ENCODE results near the gene RAB11FIP3. TPM values are rescaled to one million over a fixed set of nuclear protein-coding genes. Genes with fewer than 3 reads are reported as not detected.

RAB11FIP3 gene
- total RNA-seq, 1 donor from 2014 or later, result 81.5 TPM

DNA sequence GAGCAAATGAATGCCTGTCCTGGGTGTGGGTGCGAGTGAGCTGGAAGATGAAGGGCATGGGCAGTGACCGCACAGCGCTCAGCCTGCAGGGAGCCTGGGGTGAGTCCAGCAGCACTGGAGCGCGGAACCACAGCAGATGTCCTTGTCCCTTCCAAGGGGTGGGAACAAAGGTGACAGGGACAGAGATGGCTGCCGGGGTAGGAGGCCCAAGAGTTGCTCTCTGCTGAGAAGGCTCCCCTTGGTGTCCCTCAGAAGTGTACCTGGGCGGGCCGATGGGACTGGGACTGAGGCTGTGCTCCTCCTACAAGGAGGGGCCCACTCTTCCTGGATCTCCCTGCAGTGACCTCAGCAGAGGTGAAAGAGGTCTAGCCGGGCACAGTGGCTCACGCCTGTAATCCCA lies 36.1 kb upstream of the RAB11FIP3 start:
- Mint-ChIP-seq H3K9me3 (ENCODE audit: unreplicated experiment) (no peaks in the 10 kb centered on the region), H3K36me3 (ENCODE audit: low read depth, unreplicated experiment) (no peaks in the 10 kb centered on the region), H3K27ac (ENCODE audit: unreplicated experiment) (no peak overlapping the region), H3K4me3 (ENCODE audit: unreplicated experiment) (no peak overlapping the region), H3K27me3 (ENCODE audit: unreplicated experiment) (peaks cover 5% of the 10 kb centered on the region), H3K4me1 (ENCODE audit: unreplicated experiment) (peaks cover 12% of the 10 kb centered on the region)
- no peak for DNase-seq (ENCODE audit: low spot score)
- TF ChIP-seq, protein P1, sequence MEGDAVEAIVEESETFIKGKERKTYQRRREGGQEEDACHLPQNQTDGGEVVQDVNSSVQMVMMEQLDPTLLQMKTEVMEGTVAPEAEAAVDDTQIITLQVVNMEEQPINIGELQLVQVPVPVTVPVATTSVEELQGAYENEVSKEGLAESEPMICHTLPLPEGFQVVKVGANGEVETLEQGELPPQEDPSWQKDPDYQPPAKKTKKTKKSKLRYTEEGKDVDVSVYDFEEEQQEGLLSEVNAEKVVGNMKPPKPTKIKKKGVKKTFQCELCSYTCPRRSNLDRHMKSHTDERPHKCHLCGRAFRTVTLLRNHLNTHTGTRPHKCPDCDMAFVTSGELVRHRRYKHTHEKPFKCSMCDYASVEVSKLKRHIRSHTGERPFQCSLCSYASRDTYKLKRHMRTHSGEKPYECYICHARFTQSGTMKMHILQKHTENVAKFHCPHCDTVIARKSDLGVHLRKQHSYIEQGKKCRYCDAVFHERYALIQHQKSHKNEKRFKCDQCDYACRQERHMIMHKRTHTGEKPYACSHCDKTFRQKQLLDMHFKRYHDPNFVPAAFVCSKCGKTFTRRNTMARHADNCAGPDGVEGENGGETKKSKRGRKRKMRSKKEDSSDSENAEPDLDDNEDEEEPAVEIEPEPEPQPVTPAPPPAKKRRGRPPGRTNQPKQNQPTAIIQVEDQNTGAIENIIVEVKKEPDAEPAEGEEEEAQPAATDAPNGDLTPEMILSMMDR (IDR thresholded peaks at IDR 0.05; ENCODE audit: unreplicated experiment), result no peak

- peak; percentile 79 for DNase-seq (ENCODE audit: low spot score)
- TF ChIP-seq, protein P1 (IDR thresholded peaks at IDR 0.05; ENCODE audit: unreplicated experiment), result peak; percentile 88
- H3K4me1 Mint-ChIP-seq (ENCODE audit: unreplicated experiment), result peaks cover 16% of the 10 kb centered on the region
- no peaks in the 10 kb centered on the region for H3K9me3 Mint-ChIP-seq (ENCODE audit: unreplicated experiment)
- peaks cover 11% of the 10 kb centered on the region for H3K27me3 Mint-ChIP-seq (ENCODE audit: unreplicated experiment)
- no peak overlapping the region for H3K27ac Mint-ChIP-seq (ENCODE audit: unreplicated experiment)
- no peak overlapping the region for H3K4me3 Mint-ChIP-seq (ENCODE audit: unreplicated experiment)
- H3K36me3 Mint-ChIP-seq (ENCODE audit: low read depth, unreplicated experiment), result no peaks in the 10 kb centered on the region
Measured at GRCh38 chr16:391885-392335, 33.5 kb upstream of the RAB11FIP3 start.

DNA sequence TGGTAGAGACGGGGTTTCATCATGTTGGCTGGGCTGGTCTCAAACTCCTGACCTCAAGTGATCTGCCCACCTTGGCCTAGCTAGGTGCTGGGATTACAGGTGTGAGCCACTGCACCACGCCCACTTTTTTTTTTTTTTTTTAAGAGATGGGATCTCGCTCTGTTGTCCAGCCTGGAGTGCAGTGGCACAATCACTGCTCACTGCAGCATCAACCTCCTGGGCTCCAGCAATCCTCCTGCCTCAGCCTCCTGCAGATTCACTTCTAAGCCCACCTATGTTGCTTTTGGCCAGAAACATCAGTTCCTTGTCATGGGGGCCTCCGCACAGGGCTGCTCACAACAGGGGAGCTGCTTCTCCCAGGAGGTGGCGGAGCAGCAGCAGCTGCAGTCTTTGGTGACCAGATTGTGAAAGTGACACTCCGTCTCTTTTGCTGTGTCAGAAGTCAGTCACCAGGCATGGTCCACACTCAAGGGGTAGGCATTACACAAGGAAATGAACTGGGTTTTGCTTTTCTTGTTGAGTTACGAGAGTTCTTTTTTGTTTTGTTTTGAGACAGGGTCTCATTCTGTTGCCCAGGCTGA lies 32.9 kb upstream of the RAB11FIP3 start:
- TF ChIP-seq, protein P1 (IDR thresholded peaks at IDR 0.05; ENCODE audit: unreplicated experiment), result no peak
- no peak for DNase-seq (ENCODE audit: low spot score)
- H3K4me3 Mint-ChIP-seq (ENCODE audit: unreplicated experiment), result no peak overlapping the region
- H3K27ac Mint-ChIP-seq (ENCODE audit: unreplicated experiment), result no peak overlapping the region
- no peaks in the 10 kb centered on the region for H3K36me3 Mint-ChIP-seq (ENCODE audit: low read depth, unreplicated experiment)
- H3K9me3 Mint-ChIP-seq (ENCODE audit: unreplicated experiment), result no peaks in the 10 kb centered on the region
- peaks cover 16% of the 10 kb centered on the region for H3K4me1 Mint-ChIP-seq (ENCODE audit: unreplicated experiment)
- peaks cover 11% of the 10 kb centered on the region for H3K27me3 Mint-ChIP-seq (ENCODE audit: unreplicated experiment)

- Mint-ChIP-seq H3K4me1 (ENCODE audit: unreplicated experiment) (peaks cover 10% of the 10 kb centered on the region), H3K27me3 (ENCODE audit: unreplicated experiment) (peaks cover 11% of the 10 kb centered on the region), H3K36me3 (ENCODE audit: low read depth, unreplicated experiment) (peaks cover 4% of the 10 kb centered on the region), H3K4me3 (ENCODE audit: unreplicated experiment) (peak overlapping the region; percentile 95), H3K9me3 (ENCODE audit: unreplicated experiment) (no peaks in the 10 kb centered on the region), H3K27ac (ENCODE audit: unreplicated experiment) (peak overlapping the region; percentile 25)
- TF ChIP-seq, protein P1 (IDR thresholded peaks at IDR 0.05; ENCODE audit: unreplicated experiment), result no peak
- no peak for DNase-seq (ENCODE audit: low spot score)
Measured at GRCh38 chr16:396199-396598, 29.2 kb upstream of the RAB11FIP3 start.

- TF ChIP-seq, protein P1 (IDR thresholded peaks at IDR 0.05; ENCODE audit: unreplicated experiment), result no peak
- H3K4me1 Mint-ChIP-seq (ENCODE audit: unreplicated experiment), result peaks cover 10% of the 10 kb centered on the region
- peak overlapping the region; percentile 95 for H3K4me3 Mint-ChIP-seq (ENCODE audit: unreplicated experiment)
- H3K27ac Mint-ChIP-seq (ENCODE audit: unreplicated experiment), result peak overlapping the region; percentile 80
- peaks cover 4% of the 10 kb centered on the region for H3K36me3 Mint-ChIP-seq (ENCODE audit: low read depth, unreplicated experiment)
- no peaks in the 10 kb centered on the region for H3K9me3 Mint-ChIP-seq (ENCODE audit: unreplicated experiment)
- H3K27me3 Mint-ChIP-seq (ENCODE audit: unreplicated experiment), result peaks cover 11% of the 10 kb centered on the region
- peak; percentile 55 for DNase-seq (ENCODE audit: low spot score)
Measured at GRCh38 chr16:396605-397004, 28.8 kb upstream of the RAB11FIP3 start.

Measured in endothelial cell (in vitro differentiated cells).